ENCODE measurements around the gene PIEZO2. TPM values are rescaled to one million over a fixed set of nuclear protein-coding genes. Genes with fewer than 3 reads are reported as not detected.

PIEZO2 gene
- total RNA-seq, 8 experiments from 2014 or later: 1.9 to 73.5 (median 2.8) TPM

DNA sequence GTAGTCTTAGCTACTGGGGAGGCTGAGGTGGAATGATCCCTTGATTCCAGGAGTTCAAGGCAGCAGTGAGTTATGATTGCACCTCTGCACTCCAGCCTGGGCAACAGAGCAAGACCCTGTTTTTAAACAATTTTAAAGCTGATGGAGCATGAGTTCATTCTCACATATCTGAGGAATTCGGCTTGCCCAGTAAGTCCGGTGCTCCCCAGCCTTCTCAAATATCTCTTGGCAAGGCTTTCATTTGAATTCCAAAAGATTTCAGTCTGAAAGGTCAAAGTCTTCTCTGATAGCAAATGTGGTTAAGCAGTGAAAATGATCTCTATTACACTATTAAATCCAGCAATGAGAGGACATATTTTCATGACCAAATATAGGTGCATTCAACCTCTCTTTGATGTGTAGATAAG lies 27.9 kb downstream of the PIEZO2 start:
- no peak for ATAC-seq (replicated peaks in 6 of 8)
- in situ Hi-C loops (cut with MboI; ENCODE audit: low pct_unique_long_range_greater_than_20kb in 2 of 9, low sequenced_read_pairs in 9 of 9, unreplicated experiment in 9 of 9): no loop called here
- 0 to 92% (median 83%) methylated on average over 1 to 2 of the region's 2 CpGs; no CpG with 5 or more reads in 2 of the 10 experiments for WGBS, 10 experiments

DNA sequence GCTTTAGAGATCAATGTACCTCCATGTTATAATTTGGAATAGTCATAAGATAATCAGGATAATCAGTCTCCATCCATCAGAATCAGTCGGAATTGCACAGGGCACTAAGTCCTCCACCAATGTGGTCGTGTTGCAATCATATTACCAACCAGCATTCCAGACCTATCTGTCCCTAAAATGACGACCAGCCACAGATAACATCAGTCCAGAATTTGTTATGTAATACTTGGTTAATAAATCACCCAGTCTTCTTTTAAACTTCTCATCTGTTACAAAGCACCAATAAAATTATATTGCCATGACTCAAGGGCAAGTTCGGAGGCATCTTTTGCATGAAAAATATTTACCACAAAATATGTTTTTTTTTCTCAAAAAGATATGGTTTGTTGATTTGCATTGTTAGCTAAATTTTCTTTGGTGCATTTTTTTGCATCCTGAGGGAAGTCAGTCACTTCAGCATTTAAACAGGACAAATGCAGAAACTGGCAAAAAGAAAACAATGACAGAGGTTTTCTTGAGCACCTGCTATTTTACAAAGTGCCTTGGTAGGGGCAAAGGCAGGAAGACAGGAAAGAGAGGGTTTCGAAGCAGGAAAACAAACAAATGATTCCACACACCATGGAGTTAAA lies 29.3 kb downstream of the PIEZO2 start:
- H3K4me1 ChIP-seq (replicated peaks in 1 of 2): no peaks in the 10 kb centered on the region
- ATAC-seq (replicated peaks in 6 of 8): no peak
- no peak overlapping the region for H3K4me3 ChIP-seq
- H3K27ac ChIP-seq: no peak overlapping the region
- in situ Hi-C loops (cut with MboI; ENCODE audit: low pct_unique_long_range_greater_than_20kb in 2 of 9, low sequenced_read_pairs in 9 of 9, unreplicated experiment in 9 of 9): no loop called here
- WGBS, 10 experiments: 10 to 96% (median 73%) methylated on average over 2 to 5 of the region's 5 CpGs

More for the DNA sequence above, 27.9 kb downstream of the PIEZO2 start:
- no peaks in the 10 kb centered on the region for H3K4me1 ChIP-seq (replicated peaks in 1 of 2)
- H3K4me3 ChIP-seq: no peak overlapping the region
- no peak overlapping the region for H3K27ac ChIP-seq

DNA sequence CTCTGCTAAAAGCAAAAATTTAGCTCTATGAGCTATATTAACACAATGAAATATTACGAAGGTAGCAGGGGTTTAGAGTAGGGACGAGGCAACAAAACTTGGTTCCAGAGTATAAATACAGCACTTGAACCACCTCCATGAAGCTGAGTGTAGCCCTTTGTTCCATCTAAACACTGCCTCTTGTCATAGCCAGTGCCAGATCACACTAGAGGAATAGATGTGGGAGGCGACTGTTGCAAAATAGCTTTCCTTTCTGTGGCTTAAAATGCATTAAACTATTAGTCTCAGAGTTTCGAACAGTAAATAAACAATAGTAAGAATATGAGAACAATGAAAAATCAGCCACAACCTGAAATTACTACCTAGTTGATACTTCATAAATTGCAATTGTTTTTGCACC lies 29.8 kb downstream of the PIEZO2 start:
- 33 to 98% (median 76%) methylated on average over 1 to 4 of the region's 4 CpGs; no CpG with 5 or more reads in 2 of the 10 experiments for WGBS, 10 experiments
- in situ Hi-C loops (cut with MboI; ENCODE audit: low pct_unique_long_range_greater_than_20kb in 2 of 9, low sequenced_read_pairs in 9 of 9, unreplicated experiment in 9 of 9): no loop called here
- no peak overlapping the region for H3K27ac ChIP-seq
- no peaks in the 10 kb centered on the region for H3K4me1 ChIP-seq (replicated peaks in 1 of 2)
- no peak for ATAC-seq (replicated peaks in 6 of 8)
- no peak overlapping the region for H3K4me3 ChIP-seq

DNA sequence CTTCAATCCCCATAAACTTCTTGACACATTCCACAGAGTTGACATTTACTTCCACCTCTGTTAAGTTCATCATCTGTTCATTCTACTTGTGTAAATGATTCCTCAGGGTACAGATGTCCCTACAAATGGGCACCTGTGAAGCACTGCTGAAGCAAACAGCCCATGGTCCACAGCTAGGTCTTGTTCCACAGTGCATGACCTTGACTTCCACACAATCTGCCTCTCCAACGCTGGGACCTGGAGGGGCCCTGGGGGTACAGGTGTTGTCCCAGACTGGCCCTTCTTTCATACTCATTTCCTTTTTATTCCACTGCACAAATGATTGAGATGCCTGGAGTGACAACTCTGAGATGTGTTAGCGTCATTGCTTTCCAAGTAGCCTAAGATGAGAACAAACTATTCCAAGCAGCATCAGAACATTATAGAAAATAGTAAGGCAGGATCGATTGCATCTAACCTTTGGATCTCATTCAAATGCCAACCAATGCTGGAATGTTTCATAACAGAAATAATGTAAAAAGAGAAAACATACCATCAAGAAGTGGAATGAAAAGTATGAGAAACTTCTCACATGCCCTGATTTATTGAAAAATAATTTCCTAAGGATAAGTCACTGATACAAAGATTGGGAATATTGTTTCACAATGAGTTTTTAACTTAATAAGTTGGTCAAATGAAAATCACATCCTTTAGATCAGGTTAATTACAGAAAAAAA lies 31.2 kb downstream of the PIEZO2 start:
- in situ Hi-C loops (cut with MboI; ENCODE audit: low pct_unique_long_range_greater_than_20kb in 2 of 9, low sequenced_read_pairs in 9 of 9, unreplicated experiment in 9 of 9): no loop called here
- Histone ChIP-seq H3K27ac (no peak overlapping the region), H3K4me3 (no peak overlapping the region)

DNA sequence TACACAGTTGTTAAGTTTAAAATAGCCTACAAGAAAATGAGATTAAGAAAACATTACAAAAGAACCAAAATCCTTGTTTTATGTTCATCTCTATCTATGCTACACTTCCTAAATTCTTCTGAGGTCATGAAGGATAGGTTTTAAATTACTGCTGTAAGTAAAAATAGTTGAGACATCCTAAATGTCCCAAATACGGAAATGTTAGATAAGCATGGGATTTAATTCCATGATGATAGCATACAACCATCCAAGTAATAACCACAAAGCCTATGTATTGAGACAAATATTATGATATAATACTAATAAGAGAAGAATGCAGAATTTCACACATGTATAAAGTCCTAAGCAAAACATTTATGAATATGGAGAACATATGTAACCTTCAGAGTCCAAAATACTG lies 34.1 kb downstream of the PIEZO2 start:
- WGBS, 10 experiments: 10 to 90% (median 46%) methylated on average over 1 of the region's 1 CpG; no CpG with 5 or more reads in 4 of the 10 experiments
- H3K4me3 ChIP-seq: no peak overlapping the region
- no peaks in the 10 kb centered on the region for H3K4me1 ChIP-seq (replicated peaks in 1 of 2)
- ATAC-seq (replicated peaks in 6 of 8): no peak
- no peak overlapping the region for H3K27ac ChIP-seq
- in situ Hi-C loops (cut with MboI; ENCODE audit: low pct_unique_long_range_greater_than_20kb in 2 of 9, low sequenced_read_pairs in 9 of 9, unreplicated experiment in 9 of 9): no loop called here

More for the DNA sequence above, 31.2 kb downstream of the PIEZO2 start:
- no peak for ATAC-seq (replicated peaks in 6 of 8)
- WGBS, 10 experiments: 0 to 100% (median 64%) methylated on average over 1 to 3 of the region's 3 CpGs; no CpG with 5 or more reads in 2 of the 10 experiments
- H3K4me1 ChIP-seq (replicated peaks in 1 of 2): no peaks in the 10 kb centered on the region

DNA sequence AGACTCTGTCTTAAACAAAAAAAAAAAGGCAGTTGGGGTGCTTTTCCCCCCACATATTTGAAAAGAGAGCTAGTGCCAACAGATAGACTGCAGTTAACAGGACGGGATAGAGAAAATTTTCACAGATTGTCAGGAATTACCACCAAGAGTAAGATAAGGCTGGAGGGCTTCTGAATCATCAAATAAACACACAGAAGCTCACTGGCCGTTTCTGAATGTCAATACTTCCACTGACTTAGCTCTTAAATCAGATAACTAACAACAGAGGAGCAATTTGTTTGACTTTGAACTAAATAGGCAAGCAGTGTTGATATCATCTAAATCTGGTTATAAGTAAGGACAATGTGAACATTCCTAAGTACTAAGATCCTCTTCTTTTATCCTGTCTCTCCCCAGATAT lies 34.7 kb downstream of the PIEZO2 start:
- H3K27ac ChIP-seq: no peak overlapping the region
- no peak overlapping the region for H3K4me3 ChIP-seq

DNA sequence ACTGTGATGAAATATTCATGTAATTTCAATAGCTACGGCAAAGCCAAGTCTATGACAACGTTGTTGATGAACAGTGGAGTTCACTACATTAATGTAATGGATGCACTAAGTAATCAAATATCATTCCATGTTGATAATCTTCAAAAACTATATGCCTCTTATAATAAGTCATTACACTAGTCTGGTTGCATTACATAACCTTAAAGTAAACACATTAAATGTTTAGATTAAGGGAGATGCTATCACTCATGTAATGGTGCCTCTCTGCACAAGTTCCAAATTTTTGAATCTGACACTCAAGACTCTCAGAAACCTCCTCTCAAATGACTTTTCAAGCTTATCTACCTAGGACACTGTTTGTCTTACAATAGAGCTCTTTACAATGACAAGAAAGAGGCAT lies 35.4 kb downstream of the PIEZO2 start:
- ATAC-seq (replicated peaks in 6 of 8): no peak
- no peak overlapping the region for H3K27ac ChIP-seq
- H3K4me3 ChIP-seq: no peak overlapping the region
- in situ Hi-C loops (cut with MboI; ENCODE audit: low pct_unique_long_range_greater_than_20kb in 2 of 9, low sequenced_read_pairs in 9 of 9, unreplicated experiment in 9 of 9): no loop called here
- WGBS, 10 experiments: 20 to 100% (median 98%) methylated on average over 1 to 2 of the region's 2 CpGs; no CpG with 5 or more reads in 2 of the 10 experiments
- no peaks in the 10 kb centered on the region for H3K4me1 ChIP-seq (replicated peaks in 1 of 2)

More for the DNA sequence above, 34.7 kb downstream of the PIEZO2 start:
- WGBS, 10 experiments: 0 to 85% (median 40%) methylated on average over 1 to 2 of the region's 2 CpGs; no CpG with 5 or more reads in 1 of the 10 experiments
- no peaks in the 10 kb centered on the region for H3K4me1 ChIP-seq (replicated peaks in 1 of 2)
- in situ Hi-C loops (cut with MboI; ENCODE audit: low pct_unique_long_range_greater_than_20kb in 2 of 9, low sequenced_read_pairs in 9 of 9, unreplicated experiment in 9 of 9): no loop called here
- ATAC-seq (replicated peaks in 6 of 8): no peak

DNA sequence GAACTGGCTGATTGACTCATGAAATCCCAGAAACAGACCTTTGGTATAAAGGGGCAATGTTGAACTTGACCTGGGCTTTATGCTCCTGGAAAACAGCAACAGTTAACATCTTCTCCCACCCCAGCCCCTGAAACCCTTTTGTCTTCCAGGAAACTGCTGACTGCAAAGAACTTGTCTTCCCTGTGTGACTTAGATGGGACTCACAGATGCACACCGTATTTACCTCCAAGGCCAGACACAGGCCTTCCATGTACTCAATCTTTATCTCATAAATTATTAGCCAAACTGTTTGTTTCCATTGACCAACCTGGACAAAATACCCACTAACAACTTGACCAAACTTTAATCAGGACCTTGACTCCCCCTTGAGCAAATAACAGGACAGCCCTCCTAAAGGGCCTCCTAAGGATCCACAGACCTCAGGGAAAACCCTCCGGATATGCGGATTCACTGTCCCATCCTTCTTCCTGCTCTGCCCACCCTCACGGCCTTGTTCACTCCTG lies 36.3 kb downstream of the PIEZO2 start:
- no peak overlapping the region for H3K27ac ChIP-seq
- in situ Hi-C loops (cut with MboI; ENCODE audit: low pct_unique_long_range_greater_than_20kb in 2 of 9, low sequenced_read_pairs in 9 of 9, unreplicated experiment in 9 of 9): no loop called here
- 65 to 96% (median 82%) methylated on average over 1 to 4 of the region's 4 CpGs; no CpG with 5 or more reads in 3 of the 10 experiments for WGBS, 10 experiments
- ATAC-seq (replicated peaks in 6 of 8): no peak
- H3K4me3 ChIP-seq: no peak overlapping the region
- no peaks in the 10 kb centered on the region for H3K4me1 ChIP-seq (replicated peaks in 1 of 2)

DNA sequence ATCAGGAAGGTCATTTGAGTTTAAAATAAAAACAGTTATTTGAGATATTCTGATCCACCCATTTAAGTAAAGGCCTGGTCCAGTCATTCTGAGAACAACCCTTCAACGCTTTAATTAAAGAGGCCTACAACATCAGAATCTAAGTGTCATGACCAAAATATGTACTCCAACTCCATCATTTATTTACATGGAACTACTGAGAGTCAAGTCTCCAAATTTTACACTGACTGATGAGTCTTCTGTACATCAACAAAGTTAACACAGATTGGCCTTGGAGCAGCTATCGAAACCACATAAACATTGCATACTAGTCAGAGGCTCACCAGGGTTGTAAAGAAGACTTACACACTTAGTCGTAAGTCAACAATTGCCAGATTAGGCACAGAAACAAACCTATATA lies 37.1 kb downstream of the PIEZO2 start:
- no peaks in the 10 kb centered on the region for H3K4me1 ChIP-seq (replicated peaks in 1 of 2)
- no peak for ATAC-seq (replicated peaks in 6 of 8)
- no peak overlapping the region for H3K27ac ChIP-seq
- no peak overlapping the region for H3K4me3 ChIP-seq
- in situ Hi-C loops (cut with MboI; ENCODE audit: low pct_unique_long_range_greater_than_20kb in 2 of 9, low sequenced_read_pairs in 9 of 9, unreplicated experiment in 9 of 9): no loop called here
- 57 to 100% (median 94%) methylated on average over 1 to 3 of the region's 3 CpGs; no CpG with 5 or more reads in 1 of the 10 experiments for WGBS, 10 experiments

DNA sequence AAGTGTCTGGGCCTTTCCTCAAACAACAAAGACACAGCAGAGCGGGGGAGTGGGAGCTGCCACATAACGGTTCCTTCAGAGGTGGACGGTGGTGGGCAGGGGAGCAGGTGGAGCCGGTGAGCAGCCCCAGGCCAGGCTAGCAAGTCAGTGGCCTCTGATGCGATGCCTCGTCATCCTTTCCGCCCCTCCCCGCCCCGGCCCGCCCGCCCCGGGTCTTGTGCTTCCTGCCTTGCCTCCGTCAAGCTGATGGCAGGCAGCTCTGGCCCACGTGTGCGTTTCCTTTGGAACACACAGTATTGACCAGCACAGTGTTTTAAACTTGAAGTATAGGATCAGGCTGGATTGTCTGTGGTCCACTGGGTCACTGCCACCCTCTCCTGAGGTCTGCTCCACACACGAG lies 38.9 kb downstream of the PIEZO2 start:
- Histone ChIP-seq H3K27ac (no peak overlapping the region), H3K4me1 (replicated peaks in 1 of 2) (no peaks in the 10 kb centered on the region), H3K4me3 (no peak overlapping the region)
- in situ Hi-C loops (cut with MboI; ENCODE audit: low pct_unique_long_range_greater_than_20kb in 2 of 9, low sequenced_read_pairs in 9 of 9, unreplicated experiment in 9 of 9): no loop called here
- WGBS, 10 experiments: 100% methylated on average over 2 of the region's 16 CpGs; no CpG with 5 or more reads in 9 of the 10 experiments
- no peak for ATAC-seq (replicated peaks in 6 of 8)

DNA sequence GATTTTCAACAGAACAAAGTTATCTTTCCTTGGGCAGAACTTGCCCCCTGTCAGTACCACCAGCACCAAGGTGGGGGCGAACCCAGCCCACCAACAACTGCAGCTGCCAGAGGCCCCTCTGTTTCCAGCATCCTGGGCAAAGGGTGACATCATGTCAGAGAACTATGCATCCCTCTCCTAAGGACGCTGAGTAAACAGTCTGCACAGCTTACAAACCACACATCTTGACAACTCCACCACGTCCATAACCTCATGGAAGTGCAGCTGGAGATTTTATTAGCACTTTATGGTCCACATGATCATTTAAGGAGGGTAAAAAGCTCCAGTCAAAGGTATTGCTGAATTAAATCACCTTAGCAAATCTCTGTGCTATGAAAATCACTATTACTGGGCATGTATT lies 40.4 kb downstream of the PIEZO2 start:
- no peak overlapping the region for H3K27ac ChIP-seq
- 20 to 83% (median 42%) methylated on average over 1 to 3 of the region's 3 CpGs; no CpG with 5 or more reads in 4 of the 10 experiments for WGBS, 10 experiments
- in situ Hi-C loops (cut with MboI; ENCODE audit: low pct_unique_long_range_greater_than_20kb in 2 of 9, low sequenced_read_pairs in 9 of 9, unreplicated experiment in 9 of 9): no loop called here
- H3K4me3 ChIP-seq: no peak overlapping the region
- ATAC-seq (replicated peaks in 6 of 8): peak in 1 of 8 experiments; percentile 88
- H3K4me1 ChIP-seq (replicated peaks in 1 of 2): no peaks in the 10 kb centered on the region

DNA sequence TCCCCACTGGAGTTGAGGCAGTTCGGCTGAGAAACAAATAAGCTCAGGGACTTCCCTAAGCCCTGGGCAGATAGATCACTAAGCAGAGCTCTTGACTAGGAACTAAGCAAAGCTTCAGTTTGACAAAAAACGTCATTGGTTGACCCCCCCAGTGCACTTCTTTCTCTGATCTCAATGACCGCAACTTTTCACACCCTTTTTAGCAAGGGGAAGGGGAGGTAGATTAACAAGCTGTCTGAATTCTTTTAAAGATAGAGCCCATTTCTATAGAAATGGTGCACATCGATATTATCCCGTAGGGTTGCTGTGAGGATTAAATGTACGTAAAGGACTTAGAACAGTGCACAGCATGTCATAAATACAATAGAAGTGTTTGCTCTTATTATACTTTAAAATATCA lies 42.5 kb downstream of the PIEZO2 start:
- Histone ChIP-seq H3K27ac (no peak overlapping the region), H3K4me1 (replicated peaks in 1 of 2) (no peaks in the 10 kb centered on the region), H3K4me3 (no peak overlapping the region)
- in situ Hi-C loops (cut with MboI; ENCODE audit: low pct_unique_long_range_greater_than_20kb in 2 of 9, low sequenced_read_pairs in 9 of 9, unreplicated experiment in 9 of 9): no loop called here
- WGBS, 10 experiments: 70 to 95% (median 90%) methylated on average over 2 to 6 of the region's 6 CpGs; no CpG with 5 or more reads in 1 of the 10 experiments
- no peak for ATAC-seq (replicated peaks in 6 of 8)

DNA sequence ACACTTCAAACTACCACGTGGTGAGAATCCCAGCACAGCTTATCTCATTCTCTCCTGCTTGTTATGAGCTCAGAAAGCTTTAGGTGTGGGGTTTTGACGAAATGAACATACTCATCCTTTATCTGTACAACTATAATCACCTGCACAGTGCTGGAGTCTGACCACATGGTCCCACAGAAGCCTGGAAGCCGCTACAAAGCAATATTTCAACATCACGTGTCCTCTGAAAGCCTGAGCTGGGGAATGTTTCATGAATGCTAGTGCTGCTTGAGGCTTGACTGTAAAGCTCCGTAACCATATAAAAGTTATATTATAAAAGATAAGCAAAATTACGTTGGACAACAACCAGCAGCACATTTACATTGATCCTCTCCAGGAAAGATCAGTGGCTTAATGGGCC lies 43.9 kb downstream of the PIEZO2 start:
- Histone ChIP-seq H3K4me1 (replicated peaks in 1 of 2) (no peaks in the 10 kb centered on the region), H3K4me3 (no peak overlapping the region), H3K27ac (no peak overlapping the region)
- no peak for ATAC-seq (replicated peaks in 6 of 8)
- in situ Hi-C loops (cut with MboI; ENCODE audit: low pct_unique_long_range_greater_than_20kb in 2 of 9, low sequenced_read_pairs in 9 of 9, unreplicated experiment in 9 of 9): no loop called here
- 27 to 100% (median 90%) methylated on average over 1 to 6 of the region's 6 CpGs; no CpG with 5 or more reads in 1 of the 10 experiments for WGBS, 10 experiments
